Amniotic epithelial cell (primary cell): ENCODE data around the gene PLCB2.

Experiments used
- DNase-seq: peaks from one replicate; pipeline ENCODE4 v3.0.0-alpha.2; 2010; ENCODE audit warnings: low read depth

PLCB2 gene

DNA sequence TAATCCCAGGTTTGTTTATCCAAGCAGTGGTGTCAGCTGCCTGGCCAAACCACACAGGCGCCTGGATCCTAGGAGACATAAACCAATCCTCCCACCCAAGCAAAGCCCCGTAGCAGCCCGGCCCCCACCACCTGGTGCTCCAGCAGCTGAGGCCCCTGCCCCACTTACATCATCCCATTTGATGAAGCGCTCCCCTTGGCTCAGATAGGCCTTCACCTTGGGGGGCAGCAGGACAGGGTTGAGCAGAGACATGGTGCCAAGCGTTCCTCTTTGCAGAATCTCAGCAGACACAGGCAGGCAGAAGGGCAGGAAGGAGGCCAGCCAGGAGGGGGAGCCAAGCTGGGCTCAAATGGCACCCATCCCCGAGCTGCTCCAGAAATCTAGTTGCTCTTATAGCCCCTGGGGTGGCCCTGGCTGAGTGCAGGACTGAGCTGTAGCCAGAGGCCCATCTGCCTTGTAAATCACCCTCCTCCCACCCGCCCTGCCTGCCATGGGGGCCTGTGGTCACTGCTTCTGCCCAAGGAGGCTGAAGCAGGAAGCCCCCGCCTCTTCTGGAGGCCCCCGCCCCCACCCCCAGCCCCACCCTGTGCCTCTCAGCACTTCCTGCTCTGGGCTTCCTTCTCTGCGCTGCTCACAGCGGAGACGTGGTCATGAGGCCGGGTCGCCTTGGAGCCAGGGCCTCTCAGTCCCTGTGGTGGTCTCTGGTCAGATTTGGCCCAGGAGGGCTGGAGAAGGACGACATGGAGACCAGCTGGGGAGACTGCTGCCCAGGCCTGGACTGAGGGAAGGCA, at the start of gene PLCB2:
Gene PLCB2, minus strand, starts transcription at position 515 of the 791 bp plus-strand sequence. Its CDS starts 263 bp downstream, at position 252.
- DNase-seq: no peak

DNA sequence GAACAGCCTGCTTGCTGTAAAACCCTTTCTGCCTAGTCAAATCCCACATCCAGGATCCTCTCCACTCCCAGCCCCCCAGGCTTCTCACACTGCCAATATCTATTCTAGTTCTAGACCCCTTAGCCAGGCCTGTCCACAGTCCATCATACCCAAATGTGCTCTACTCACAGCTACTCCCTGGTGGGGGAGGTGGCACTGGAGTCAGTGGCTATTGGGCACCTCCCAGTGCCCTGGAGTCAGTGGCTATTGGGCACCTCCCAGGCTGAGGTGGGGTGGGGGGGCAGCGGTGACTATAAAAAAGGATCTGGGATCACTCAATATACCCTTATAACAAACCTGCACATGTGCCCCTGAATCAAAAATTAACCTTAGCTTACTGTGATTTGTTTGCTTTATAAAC, 49.5 kb upstream of the PLCB2 start:
- no peak for DNase-seq

- peak; percentile 52 for DNase-seq
Observed at GRCh38 chr15:40355976-40356585, 48.3 kb upstream of the PLCB2 start.

- peak; percentile 59 for DNase-seq
Observed at GRCh38 chr15:40354408-40355171, 46.9 kb upstream of the PLCB2 start.

DNA sequence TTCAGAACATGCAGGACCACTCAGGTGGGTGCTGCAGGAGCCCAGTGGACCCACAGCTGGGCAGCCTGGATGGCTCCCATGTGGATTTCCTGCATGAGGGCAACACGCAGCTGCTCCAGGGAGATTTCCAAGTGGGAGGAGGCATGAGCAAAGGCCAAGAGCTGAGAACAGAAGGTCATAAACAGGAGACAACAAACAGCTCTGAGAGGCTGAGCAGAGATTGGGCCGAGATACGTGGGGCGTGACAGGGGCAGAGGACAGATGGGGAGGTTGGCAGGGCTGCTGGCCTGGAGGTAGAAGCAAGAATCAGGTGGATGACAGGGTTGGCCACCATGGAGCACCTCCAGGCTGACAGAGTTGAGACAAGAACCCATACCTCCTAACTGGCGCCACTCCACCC, 46.0 kb upstream of the PLCB2 start:
- no peak for DNase-seq

DNA sequence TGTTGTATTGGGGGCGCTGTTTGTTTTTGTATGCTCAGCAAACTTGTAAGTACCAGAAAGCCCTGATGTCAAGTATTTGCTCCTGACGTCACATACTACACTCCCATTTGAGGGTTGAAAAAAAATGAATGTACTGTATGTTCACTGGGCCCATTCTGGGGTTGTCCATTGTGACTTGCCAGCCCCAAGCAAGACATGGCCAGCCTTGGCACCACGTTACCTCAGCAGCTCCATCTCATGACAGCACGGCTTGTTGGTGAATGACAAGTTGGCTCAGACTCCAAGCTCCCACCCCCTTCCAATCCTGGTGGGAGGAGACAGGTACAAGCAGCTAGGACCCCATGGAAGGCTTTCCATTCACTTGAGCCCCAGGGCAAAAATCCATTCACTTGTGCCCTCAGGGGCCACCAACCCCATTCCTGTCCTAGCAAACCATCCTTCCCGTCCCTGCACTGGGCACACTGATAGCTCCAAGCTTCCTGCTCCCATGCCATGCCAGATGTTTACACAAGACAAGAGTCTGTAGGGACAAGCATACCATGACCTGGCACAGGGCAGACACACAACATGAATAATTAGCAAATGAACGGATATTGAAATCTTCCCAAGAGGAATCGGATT, 44.7 kb upstream of the PLCB2 start:
- no peak for DNase-seq

- DNase-seq: no peak
Observed at GRCh38 chr15:40349163-40349562, 41.4 kb upstream of the PLCB2 start.

GRCh38 chr15:40348474-40348870, 40.7 kb upstream of the PLCB2 start:
- no peak for DNase-seq

DNA sequence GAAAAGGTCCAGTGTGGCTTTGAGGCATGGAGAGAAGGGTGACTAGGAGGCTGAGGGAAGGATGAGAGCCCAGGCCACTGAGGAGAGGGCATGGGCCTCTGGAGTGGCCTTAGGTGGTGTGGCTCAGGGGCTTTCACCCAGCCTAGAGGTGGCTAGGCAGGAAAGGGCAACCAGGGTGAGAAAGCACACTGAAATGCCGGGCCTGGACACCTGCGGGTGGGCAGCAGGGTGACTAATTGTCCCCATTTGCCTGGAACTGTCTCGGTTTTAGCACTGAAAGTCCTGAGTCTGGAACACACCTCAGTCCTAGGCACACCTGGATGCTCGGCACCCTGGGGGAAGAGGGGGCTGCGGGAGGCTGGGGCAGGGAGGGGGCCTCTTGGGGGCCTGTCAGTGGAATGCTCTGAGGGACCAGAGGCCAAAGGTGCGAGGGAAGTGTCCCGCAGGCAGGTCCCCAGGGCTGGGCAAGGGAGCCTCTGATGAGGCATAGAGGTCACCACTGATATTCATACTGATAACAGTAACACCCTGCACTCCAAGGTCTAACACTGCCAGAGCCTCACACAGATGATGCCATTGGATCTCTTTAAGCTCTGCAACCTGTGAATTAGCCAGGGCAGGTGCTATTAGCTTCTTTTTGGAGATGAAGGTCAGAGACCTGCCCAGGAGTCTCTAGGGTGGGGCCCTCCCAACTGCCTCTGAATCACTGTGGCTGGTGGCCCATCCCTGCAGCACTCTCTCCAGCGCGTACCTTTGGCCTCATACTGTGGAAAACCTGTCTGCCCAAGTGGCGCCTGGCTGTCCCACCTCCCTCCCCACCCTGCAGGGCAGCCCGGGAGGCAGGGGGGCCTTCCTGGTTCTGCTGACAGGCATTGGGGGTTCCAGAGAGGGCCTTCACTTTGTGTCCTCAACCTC, 40.1 kb upstream of the PLCB2 start:
- DNase-seq: no peak

DNA sequence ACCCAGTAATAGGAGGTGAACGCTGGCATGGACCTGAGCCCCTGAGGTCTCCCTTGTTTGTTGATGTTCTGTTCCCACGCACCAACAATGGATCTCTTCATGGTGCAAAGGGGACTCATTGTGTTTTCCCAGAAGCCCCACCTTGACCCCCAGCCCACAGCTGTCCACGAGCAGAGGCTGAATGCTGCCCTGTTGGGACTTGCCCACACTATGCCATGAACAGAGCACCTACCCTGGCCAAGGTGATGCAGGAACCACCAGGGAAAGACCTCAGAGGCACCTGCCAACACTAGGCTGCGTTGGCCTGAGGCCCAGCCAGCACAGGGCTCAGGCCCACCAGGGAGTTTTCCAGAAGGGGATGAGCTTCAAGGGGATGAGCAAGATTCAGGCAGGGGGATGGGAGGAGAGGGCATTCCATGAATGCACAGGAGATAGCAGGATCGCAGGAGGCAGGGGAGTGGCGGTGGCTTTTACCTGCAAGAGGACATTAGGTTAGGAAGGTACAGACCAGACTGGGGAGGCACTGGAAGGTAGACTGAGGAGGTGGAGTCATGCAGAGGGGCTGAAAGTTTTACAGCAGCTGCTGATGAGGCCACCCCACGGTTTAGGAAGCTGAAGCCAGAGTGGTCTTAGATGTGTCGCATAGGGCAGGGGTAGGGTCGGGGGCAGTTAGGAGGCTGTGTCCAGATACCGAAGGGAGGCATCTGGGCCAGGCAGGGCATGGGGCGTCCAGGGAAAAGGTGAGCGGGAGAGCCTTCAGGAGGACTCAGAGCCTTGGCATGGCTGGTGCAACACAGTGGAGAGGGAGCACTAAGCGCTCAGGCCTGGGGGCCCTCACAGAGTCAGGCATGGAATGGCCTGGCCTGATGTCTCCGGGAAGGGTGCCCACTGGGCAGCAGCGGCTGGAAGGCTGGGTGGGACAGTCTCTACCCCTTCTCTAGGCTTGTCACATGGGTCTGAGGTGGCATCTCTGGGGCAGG, 39.1 kb upstream of the PLCB2 start:
- DNase-seq: no peak

DNA sequence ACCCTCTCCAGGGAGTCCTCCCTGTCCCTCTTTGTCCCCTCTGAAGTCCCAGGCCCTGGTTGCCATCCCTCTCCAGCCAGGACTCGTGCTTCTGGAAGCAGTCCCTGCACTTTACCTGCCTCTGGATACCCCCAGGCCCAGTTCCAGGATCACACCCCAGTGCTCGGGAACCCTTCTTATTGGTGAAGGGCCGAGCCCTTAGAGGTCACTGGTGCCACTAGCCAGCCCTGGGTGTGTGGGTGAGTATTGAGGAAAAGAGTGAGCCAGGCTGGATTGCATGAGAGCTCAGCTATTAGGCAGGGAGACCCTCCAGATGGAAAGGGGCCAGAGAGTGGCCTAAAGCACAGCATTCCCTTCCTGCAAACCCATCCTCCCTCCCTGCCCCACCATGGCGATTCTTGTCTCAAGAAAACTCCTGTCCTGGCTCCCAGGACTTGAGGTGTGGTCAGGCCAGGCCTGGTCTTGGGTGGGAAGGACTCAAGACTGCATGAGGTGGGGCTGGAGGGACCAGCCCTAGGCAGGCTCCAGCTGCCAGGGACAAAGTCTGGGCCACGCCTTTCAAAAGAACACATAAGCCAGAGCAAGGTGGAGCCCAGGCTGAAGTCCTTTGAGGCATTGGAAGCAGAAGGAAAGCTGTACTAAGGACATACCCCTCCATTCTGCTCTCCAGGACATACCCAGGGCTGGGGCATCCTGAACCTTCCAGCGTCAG, 38.3 kb upstream of the PLCB2 start:
- DNase-seq: no peak

DNA sequence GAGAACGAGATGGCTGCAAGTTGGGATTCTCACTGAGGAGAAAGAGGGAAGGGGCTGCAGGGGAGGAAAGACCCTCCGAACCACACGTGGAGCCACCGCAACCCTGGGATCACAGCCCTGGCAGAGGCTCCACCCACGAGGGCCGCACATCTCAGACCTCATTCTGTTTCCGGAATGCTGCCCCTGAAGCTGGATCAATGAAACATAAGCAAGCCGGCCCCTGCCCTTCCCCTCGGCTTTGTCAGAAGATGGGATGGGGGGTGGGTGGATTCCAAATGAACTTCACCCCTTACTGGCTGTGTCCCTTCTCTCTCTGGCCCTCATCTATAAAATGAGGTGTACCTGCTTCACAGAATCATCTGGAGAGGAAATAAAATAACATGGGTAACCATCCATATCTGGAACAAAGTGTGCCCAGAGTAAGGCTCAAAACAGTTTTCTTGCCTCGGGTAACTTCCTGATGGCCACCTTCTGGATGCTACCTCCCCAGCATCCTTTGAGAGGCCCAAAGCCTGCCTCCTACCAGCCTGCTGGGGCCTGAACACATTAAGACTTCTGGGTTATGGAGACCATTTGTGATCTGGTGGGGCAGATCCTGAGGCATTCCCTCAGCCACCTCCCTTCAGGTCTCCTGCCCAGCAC, 37.6 kb upstream of the PLCB2 start:
- DNase-seq: no peak

- DNase-seq: peak; percentile 49
Observed at GRCh38 chr15:40344631-40345120, 36.9 kb upstream of the PLCB2 start.

DNA sequence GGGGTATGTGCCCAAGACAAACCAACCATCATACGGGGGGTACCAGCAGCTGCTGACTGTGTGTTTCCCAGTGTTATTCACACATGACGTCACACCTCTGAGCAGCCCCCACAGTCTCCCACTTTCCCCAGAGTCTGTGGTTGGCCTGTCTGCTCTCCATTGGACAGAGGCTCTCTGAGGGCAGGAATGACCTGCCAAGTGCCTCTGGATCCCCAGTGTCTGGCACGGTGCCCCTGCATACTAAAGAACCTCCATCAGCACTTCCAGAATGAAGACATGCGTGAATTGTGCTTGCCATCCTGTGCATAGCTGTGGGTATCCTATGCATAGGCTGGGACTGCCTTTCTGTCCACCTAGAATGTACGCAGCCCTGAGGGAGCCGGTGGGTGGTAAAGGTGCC, 36.5 kb upstream of the PLCB2 start:
- DNase-seq: peak; percentile 67

DNA sequence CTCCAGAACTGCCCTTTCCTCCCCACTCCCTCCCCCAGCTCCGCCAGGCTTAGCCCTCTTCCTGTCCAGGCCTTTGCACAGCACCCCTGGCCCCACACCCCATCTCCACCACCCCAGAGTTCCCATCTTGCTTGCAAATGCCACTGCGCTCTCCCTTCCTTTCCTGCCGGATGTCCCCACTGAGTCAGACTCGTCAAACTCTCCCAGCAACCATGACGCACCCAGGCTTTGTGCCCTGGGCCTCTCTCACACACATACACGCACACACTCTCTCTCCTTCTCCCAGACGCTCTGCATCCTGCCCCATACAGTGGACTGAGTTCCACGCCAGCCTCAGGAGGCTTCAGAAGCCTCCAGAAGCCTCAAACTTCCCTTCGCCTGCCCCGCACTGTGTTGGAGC, 35.8 kb upstream of the PLCB2 start:
- DNase-seq: peak; percentile 94

GRCh38 chr15:40342416-40343320, 34.9 kb upstream of the PLCB2 start:
- no peak for DNase-seq

GRCh38 chr15:40340740-40341400, 33.1 kb upstream of the PLCB2 start, which contains the start of gene CCDC9B:
TSS of gene CCDC9B (minus strand) at chr15:40340939. CDS start at chr15:40340819, 120 bp downstream.
- peak; percentile 86 for DNase-seq
